ENCODE results near the gene KRT2.

GRCh38 chr12:52641468-52641867 lies 10.5 kb downstream of the KRT2 start:
- TF ChIP-seq CTCF (IDR thresholded peaks at IDR 0.05) (no peak), EZH2 (IDR thresholded peaks at IDR 0.05; ENCODE audit: borderline replicate concordance, insufficient read depth, low read depth, low read length, poor library complexity, severe bottlenecking) (no peak)

Data from B cell (primary cell).